Measurements from ENCODE around the gene HLCS. TPM values are rescaled to one million over a fixed set of nuclear protein-coding genes. Genes with fewer than 3 reads are reported as not detected.

HLCS gene
- total RNA-seq, 1 donor from 2014 or later, result 20.2 TPM

DNA sequence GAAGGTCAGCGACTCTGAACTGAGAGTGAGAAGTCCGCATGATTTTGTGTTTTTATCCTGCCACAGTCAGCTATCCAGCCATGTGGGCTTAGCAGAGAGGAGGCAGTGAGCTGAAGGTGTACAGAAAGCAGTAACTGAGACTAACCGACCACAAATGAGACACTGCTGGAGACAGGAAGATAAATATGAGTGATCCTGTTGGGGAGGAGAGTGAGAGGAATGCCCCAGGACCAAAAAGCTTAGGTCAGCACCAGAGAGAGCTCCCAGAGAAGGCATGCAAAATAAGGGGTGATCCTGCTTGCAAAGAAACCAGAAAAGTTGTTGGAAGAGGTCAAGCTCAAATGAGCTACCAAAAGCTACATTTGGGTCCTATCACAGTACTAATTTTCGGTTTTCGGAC lies 63.7 kb downstream of the HLCS start:
- no peak for TF ChIP-seq CTCF (IDR thresholded peaks at IDR 0.05; ENCODE audit: unreplicated experiment)
- Mint-ChIP-seq H3K27me3 (ENCODE audit: low read depth) (no peaks in the 10 kb centered on the region), H3K4me3 (no peak overlapping the region), H3K27ac (no peak overlapping the region), H3K36me3 (no peaks in the 10 kb centered on the region), H3K4me1 (peaks cover 7% of the 10 kb centered on the region), H3K9me3 (no peaks in the 10 kb centered on the region)
- DNase-seq (ENCODE audit: low spot score in 2 of 2, unreplicated experiment in 2 of 2), result no peak

- no peak for DNase-seq (ENCODE audit: low spot score in 2 of 2, unreplicated experiment in 2 of 2)
- Mint-ChIP-seq H3K27ac (no peak overlapping the region), H3K27me3 (ENCODE audit: low read depth) (no peaks in the 10 kb centered on the region), H3K36me3 (no peaks in the 10 kb centered on the region), H3K4me1 (peaks cover 7% of the 10 kb centered on the region), H3K4me3 (no peak overlapping the region), H3K9me3 (no peaks in the 10 kb centered on the region)
- TF ChIP-seq CTCF (IDR thresholded peaks at IDR 0.05; ENCODE audit: unreplicated experiment), result no peak
These were observed 64.1 kb downstream of the HLCS start for GRCh38 chr21:36902331-36902730.

DNA sequence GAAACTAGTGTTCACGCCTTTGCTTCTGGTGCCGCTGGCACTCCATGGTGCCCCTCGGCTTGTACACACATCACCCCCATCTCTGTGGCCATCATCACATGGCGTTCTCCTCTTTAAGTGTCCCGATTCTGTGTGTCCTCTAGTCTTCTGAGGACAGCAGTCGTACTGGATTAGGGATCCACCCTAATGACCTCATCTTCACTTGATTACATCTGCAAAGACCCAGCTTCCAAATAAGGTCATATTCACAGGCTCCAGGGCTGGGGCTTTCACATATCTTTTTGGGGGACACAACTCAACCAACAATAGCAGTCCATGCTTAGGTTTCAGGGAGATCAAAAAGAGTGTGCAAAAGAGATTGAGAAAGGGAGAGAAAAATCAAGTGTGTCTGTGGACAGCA lies 64.9 kb downstream of the HLCS start:
- no peak for TF ChIP-seq CTCF (IDR thresholded peaks at IDR 0.05; ENCODE audit: unreplicated experiment)
- Mint-ChIP-seq H3K4me1 (peaks cover 2% of the 10 kb centered on the region), H3K4me3 (no peak overlapping the region), H3K36me3 (peaks cover 2% of the 10 kb centered on the region), H3K27me3 (ENCODE audit: low read depth) (no peaks in the 10 kb centered on the region), H3K9me3 (no peaks in the 10 kb centered on the region), H3K27ac (no peak overlapping the region)
- DNase-seq (ENCODE audit: low spot score in 2 of 2, unreplicated experiment in 2 of 2), result no peak

DNA sequence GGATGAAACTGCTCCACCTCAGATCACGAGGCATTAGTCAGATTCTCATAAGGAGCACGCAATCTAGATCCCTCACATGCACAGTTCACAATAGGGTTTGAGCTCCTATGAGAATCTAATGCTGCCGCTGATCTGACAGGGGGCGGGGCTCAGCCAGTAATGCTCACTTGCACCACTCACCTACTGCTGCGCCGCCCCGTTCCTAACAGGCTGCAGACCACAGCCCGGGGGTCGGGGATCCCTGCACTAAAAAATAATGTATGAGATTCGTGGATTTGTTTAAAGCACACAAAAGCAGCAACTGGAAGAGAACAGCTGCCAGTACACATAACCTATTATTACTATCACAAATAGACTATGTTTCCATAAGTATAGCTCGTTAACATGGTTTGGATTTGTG lies 72.9 kb downstream of the HLCS start:
- TF ChIP-seq CTCF (IDR thresholded peaks at IDR 0.05; ENCODE audit: unreplicated experiment), result no peak
- Mint-ChIP-seq H3K27ac (no peak overlapping the region), H3K9me3 (no peaks in the 10 kb centered on the region), H3K4me3 (no peak overlapping the region), H3K27me3 (ENCODE audit: low read depth) (no peaks in the 10 kb centered on the region), H3K4me1 (no peaks in the 10 kb centered on the region), H3K36me3 (peaks cover 15% of the 10 kb centered on the region)
- DNase-seq (ENCODE audit: low spot score in 2 of 2, unreplicated experiment in 2 of 2), result no peak

- TF ChIP-seq CTCF (IDR thresholded peaks at IDR 0.05; ENCODE audit: unreplicated experiment), result no peak
- H3K9me3 Mint-ChIP-seq, result no peaks in the 10 kb centered on the region
- DNase-seq (ENCODE audit: low spot score in 2 of 2, unreplicated experiment in 2 of 2), result no peak
- no peaks in the 10 kb centered on the region for H3K27me3 Mint-ChIP-seq (ENCODE audit: low read depth)
- peaks cover 15% of the 10 kb centered on the region for H3K36me3 Mint-ChIP-seq
- no peak overlapping the region for H3K27ac Mint-ChIP-seq
- H3K4me3 Mint-ChIP-seq, result no peak overlapping the region
- no peaks in the 10 kb centered on the region for H3K4me1 Mint-ChIP-seq
These were observed 74.3 kb downstream of the HLCS start for GRCh38 chr21:36892201-36892600.

- H3K27ac Mint-ChIP-seq, result no peak overlapping the region
- TF ChIP-seq CTCF (IDR thresholded peaks at IDR 0.05; ENCODE audit: unreplicated experiment), result no peak
- no peak overlapping the region for H3K4me3 Mint-ChIP-seq
- H3K36me3 Mint-ChIP-seq, result peaks cover 15% of the 10 kb centered on the region
- no peaks in the 10 kb centered on the region for H3K27me3 Mint-ChIP-seq (ENCODE audit: low read depth)
- H3K4me1 Mint-ChIP-seq, result no peaks in the 10 kb centered on the region
- no peak for DNase-seq (ENCODE audit: low spot score in 2 of 2, unreplicated experiment in 2 of 2)
- no peaks in the 10 kb centered on the region for H3K9me3 Mint-ChIP-seq
These were observed 74.8 kb downstream of the HLCS start for GRCh38 chr21:36891692-36892091.
